SK-N-SH treated with all-trans-retinoic acid at 6 μM for 48 hours (cell line): ENCODE results near the gene DOHH.

ENCODE experiments used
- ATAC-seq: fragments of 200-7000 bp; cut with Tn5 transposase; 3 replicates; pipeline ENCODE4 v1.9.1; 2020; ENCODE audit warnings: mild to moderate bottlenecking, moderate library complexity
- ARNTL ChIP-seq: fragments of 450-650 bp; formaldehyde crosslinking; IDR thresholded peaks from 2 replicates; pipeline ENCODE4 v1.5.0; 2020; ENCODE audit warnings: low read depth, mild to moderate bottlenecking, moderate library complexity, borderline replicate concordance
- BACH2 ChIP-seq: fragments of 250-450 bp; sonication (Bioruptor Pico); IDR thresholded peaks from 2 replicates; pipeline ENCODE4 v1.9.0; 2021; ENCODE audit warnings: mild to moderate bottlenecking, borderline replicate concordance
- CSDC2 ChIP-seq: fragments of 250-450 bp; sonication (Bioruptor Pico); IDR thresholded peaks from 2 replicates; pipeline ENCODE4 v1.5.0; 2020; ENCODE audit warnings: mild to moderate bottlenecking, moderate library complexity
- ESRRG ChIP-seq: fragments of 250-450 bp; sonication (Bioruptor Pico); IDR thresholded peaks from 2 replicates; pipeline ENCODE4 v1.6.1; 2021; ENCODE audit warnings: mild to moderate bottlenecking
- GLIS3 ChIP-seq: fragments of 250-450 bp; sonication (Bioruptor Pico); IDR thresholded peaks from 2 replicates; pipeline ENCODE4 v1.5.0; 2020; ENCODE audit warnings: mild to moderate bottlenecking, moderate library complexity
- ISL1 ChIP-seq: fragments of 250-450 bp; sonication (Bioruptor Pico); IDR thresholded peaks from 2 replicates; pipeline ENCODE4 v2.1.2; 2022; ENCODE audit warnings: mild to moderate bottlenecking, moderate library complexity
- OSR1 ChIP-seq: fragments of 250-450 bp; sonication (Bioruptor Pico); IDR thresholded peaks from 2 replicates; pipeline ENCODE4 v1.8.0; 2022; ENCODE audit warnings: moderate library complexity, mild to moderate bottlenecking, inconsistent platforms
- PPARA ChIP-seq: fragments of 250-450 bp; sonication (Bioruptor Pico); IDR thresholded peaks from 2 replicates; pipeline ENCODE4 v1.5.0; 2020; ENCODE audit warnings: mild to moderate bottlenecking, borderline replicate concordance
- RARB ChIP-seq: fragments of 250-450 bp; sonication (Bioruptor Pico); IDR thresholded peaks from 2 replicates; pipeline ENCODE4 v1.8.0; 2021; ENCODE audit warnings: mild to moderate bottlenecking, moderate library complexity
- TCF4 ChIP-seq: fragments of 250-450 bp; sonication (Bioruptor Pico); IDR thresholded peaks from 2 replicates; pipeline ENCODE4 v1.8.0; 2021; ENCODE audit warnings: mild to moderate bottlenecking, moderate library complexity, borderline replicate concordance
- ZC3H10 ChIP-seq: fragments of 250-450 bp; sonication (Bioruptor Pico); IDR thresholded peaks from 2 replicates; pipeline ENCODE4 v1.5.1; 2021; ENCODE audit warnings: mild to moderate bottlenecking, moderate library complexity
- ZFP3 ChIP-seq: fragments of 250-450 bp; sonication (Bioruptor Pico); IDR thresholded peaks from 2 replicates; pipeline ENCODE4 v1.5.0; 2020; ENCODE audit warnings: mild to moderate bottlenecking, moderate library complexity
- ZFP30 ChIP-seq: fragments of 450-650 bp; formaldehyde crosslinking; IDR thresholded peaks from 2 replicates; pipeline ENCODE4 v1.5.0; 2022; ENCODE audit warnings: mild to moderate bottlenecking, moderate library complexity
- ZNF565 ChIP-seq: fragments of 450-650 bp; formaldehyde crosslinking; conservative IDR thresholded peaks from 2 replicates; pipeline ENCODE4 v1.5.0; 2020; ENCODE audit warnings: low read depth, mild to moderate bottlenecking, moderate library complexity
- ZNF70 ChIP-seq: fragments of 450-650 bp; formaldehyde crosslinking; IDR thresholded peaks from 2 replicates; pipeline ENCODE4 v1.5.0; 2020; ENCODE audit warnings: mild to moderate bottlenecking, moderate library complexity
- ZNF8 ChIP-seq: fragments of 450-650 bp; formaldehyde crosslinking; IDR thresholded peaks from 2 replicates; pipeline ENCODE4 v1.5.0; 2020; ENCODE audit warnings: mild to moderate bottlenecking, moderate library complexity
- TF ChIP-seq, protein P1 (sequence below): fragments of 250-450 bp; sonication (Bioruptor Pico); IDR thresholded peaks from 2 replicates; pipeline ENCODE4 v1.5.1; 2021; ENCODE audit warnings: mild to moderate bottlenecking, moderate library complexity
- TF ChIP-seq, protein P2 (sequence below): fragments of 250-450 bp; sonication (Bioruptor Pico); IDR thresholded peaks from 2 replicates; pipeline ENCODE4 v1.5.0; 2020; ENCODE audit warnings: mild to moderate bottlenecking, moderate library complexity
- TF ChIP-seq, protein P3 (sequence below): fragments of 250-450 bp; sonication (Bioruptor Pico); IDR thresholded peaks from 2 replicates; pipeline ENCODE4 v1.8.0; 2020; ENCODE audit warnings: mild to moderate bottlenecking, moderate library complexity, borderline replicate concordance
- TF ChIP-seq, protein P4 (sequence below): fragments of 250-450 bp; sonication (Bioruptor Pico); IDR thresholded peaks from 2 replicates; pipeline ENCODE4 v1.5.1; 2020; ENCODE audit warnings: low read depth, mild to moderate bottlenecking, moderate library complexity

Gene DOHH

DNA sequence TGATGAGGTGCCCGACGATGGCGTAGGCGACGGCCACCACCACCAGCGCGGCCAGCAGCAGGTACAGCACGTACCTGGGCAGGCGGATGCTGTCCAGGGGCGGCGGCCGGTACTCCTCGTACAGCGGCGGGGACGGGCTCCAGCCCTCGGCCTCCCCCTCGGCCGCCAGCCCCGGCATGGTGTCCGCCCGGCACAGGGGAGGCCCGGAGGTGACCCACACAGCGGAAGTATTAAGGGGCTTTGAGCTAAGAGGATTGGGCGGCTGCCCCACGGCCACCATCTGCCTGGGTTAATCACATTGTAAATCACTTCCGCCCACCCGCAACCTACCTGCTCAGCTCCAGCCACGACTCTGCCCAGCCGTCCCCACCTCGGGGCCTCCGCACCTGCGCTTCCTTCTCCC, 17.2 kb downstream of the DOHH start, which contains the start of gene SMIM44 (continued):
- TF ChIP-seq, protein P1, sequence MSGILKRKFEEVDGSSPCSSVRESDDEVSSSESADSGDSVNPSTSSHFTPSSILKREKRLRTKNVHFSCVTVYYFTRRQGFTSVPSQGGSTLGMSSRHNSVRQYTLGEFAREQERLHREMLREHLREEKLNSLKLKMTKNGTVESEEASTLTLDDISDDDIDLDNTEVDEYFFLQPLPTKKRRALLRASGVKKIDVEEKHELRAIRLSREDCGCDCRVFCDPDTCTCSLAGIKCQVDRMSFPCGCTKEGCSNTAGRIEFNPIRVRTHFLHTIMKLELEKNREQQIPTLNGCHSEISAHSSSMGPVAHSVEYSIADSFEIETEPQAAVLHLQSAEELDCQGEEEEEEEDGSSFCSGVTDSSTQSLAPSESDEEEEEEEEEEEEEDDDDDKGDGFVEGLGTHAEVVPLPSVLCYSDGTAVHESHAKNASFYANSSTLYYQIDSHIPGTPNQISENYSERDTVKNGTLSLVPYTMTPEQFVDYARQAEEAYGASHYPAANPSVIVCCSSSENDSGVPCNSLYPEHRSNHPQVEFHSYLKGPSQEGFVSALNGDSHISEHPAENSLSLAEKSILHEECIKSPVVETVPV, result no peak
- TF ChIP-seq TCF4 (CRISPR knock-in tag) (no peak), ZFP30 (CRISPR knock-in tag) (no peak), RARB (CRISPR knock-in tag) (no peak), ARNTL (CRISPR knock-in tag) (no peak)

DNA sequence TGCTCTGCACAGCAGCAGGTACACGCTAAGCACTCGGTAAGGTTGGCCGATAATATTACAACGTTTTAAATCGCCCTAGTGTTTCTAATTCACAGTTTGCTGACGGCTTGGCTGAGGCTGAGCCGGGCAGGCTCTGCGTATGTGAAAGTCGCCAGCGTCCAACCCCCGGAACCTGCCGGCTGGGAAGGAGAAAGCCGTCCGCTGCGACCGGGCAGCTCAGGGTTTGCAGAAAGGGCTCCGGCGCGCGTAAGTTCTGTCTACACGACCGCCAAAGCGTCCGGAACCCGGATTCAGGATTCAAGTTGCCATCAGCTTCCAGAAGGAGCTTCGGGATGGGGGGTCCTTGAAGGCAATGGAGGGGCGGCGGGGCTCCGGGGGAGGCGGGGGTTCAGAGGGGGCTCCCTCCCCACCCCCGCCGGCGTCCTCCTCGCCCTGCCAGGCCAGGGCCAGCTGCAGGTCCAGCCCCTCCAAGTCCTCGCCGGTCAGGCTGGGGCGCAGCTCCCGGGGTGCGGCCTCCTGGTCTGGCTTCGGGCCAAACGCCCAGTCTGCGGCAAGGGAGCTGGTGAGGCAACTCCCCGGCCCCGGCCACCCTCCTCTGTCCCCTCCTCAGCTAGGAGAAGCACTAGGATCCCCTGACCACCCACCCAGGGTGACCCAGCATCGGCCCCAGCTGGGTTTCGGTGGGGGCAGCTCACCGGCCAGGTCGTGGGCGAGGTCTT, 17.8 kb downstream of the DOHH start:
- ATAC-seq, result no peak
- TF ChIP-seq ZNF8 (no peak), CSDC2 (CRISPR knock-in tag) (no peak), ESRRG (CRISPR knock-in tag) (no peak), ZFP30 (CRISPR knock-in tag) (no peak), OSR1 (CRISPR knock-in tag) (no peak), ISL1 (no peak), ZFP3 (CRISPR knock-in tag) (no peak), ZC3H10 (CRISPR knock-in tag) (no peak), BACH2 (CRISPR knock-in tag) (no peak), ZNF565 (CRISPR knock-in tag) (no peak)
- TF ChIP-seq, protein P2, sequence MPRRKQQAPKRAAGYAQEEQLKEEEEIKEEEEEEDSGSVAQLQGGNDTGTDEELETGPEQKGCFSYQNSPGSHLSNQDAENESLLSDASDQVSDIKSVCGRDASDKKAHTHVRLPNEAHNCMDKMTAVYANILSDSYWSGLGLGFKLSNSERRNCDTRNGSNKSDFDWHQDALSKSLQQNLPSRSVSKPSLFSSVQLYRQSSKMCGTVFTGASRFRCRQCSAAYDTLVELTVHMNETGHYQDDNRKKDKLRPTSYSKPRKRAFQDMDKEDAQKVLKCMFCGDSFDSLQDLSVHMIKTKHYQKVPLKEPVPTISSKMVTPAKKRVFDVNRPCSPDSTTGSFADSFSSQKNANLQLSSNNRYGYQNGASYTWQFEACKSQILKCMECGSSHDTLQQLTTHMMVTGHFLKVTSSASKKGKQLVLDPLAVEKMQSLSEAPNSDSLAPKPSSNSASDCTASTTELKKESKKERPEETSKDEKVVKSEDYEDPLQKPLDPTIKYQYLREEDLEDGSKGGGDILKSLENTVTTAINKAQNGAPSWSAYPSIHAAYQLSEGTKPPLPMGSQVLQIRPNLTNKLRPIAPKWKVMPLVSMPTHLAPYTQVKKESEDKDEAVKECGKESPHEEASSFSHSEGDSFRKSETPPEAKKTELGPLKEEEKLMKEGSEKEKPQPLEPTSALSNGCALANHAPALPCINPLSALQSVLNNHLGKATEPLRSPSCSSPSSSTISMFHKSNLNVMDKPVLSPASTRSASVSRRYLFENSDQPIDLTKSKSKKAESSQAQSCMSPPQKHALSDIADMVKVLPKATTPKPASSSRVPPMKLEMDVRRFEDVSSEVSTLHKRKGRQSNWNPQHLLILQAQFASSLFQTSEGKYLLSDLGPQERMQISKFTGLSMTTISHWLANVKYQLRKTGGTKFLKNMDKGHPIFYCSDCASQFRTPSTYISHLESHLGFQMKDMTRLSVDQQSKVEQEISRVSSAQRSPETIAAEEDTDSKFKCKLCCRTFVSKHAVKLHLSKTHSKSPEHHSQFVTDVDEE (CRISPR knock-in tag), result no peak
- TF ChIP-seq, protein P3, sequence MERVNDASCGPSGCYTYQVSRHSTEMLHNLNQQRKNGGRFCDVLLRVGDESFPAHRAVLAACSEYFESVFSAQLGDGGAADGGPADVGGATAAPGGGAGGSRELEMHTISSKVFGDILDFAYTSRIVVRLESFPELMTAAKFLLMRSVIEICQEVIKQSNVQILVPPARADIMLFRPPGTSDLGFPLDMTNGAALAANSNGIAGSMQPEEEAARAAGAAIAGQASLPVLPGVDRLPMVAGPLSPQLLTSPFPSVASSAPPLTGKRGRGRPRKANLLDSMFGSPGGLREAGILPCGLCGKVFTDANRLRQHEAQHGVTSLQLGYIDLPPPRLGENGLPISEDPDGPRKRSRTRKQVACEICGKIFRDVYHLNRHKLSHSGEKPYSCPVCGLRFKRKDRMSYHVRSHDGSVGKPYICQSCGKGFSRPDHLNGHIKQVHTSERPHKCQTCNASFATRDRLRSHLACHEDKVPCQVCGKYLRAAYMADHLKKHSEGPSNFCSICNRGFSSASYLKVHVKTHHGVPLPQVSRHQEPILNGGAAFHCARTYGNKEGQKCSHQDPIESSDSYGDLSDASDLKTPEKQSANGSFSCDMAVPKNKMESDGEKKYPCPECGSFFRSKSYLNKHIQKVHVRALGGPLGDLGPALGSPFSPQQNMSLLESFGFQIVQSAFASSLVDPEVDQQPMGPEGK, result no peak
- TF ChIP-seq, protein P1, result no peak

DNA sequence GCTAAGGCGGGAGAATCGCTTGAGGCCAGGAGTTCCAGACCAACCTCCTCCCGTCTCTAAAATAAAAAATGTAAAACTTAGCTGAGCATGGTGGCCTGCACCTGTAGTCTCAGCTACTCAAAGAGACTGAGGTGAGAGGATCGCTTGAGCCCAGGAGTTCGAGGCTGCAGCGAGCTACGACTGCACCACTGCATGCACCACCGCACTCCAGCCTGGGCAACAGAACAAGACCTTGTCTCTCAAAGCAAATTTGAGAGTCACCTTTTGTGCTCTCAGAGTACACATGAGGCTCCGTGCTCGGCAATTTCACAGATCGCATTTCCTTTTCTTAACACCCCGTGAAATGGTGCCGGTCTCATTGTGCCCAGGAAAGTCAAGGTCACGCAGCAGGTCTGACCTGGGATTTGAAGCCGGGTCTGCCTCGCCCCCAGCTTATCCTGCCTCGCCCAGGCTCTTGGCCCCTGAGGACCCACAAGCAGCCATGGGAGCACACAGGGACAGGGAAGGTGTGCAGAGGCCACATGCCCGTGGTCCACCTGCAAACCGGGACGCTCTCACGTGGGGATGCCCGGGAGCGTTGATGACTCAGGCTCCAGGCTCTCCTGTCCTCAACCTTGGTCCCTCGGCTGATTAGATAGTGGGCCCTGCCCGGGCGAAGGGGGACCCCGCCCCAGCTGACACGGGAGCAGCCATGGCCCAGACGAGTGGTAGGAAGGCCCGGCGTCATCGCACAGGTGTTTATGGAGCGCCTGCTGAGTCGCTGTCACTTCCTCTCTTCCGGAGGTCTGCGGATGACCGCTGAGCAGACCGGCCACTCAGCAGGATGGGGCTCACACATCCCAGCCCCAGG, 19.0 kb downstream of the DOHH start:
- TF ChIP-seq ESRRG (CRISPR knock-in tag), result no peak
- no peak for TF ChIP-seq CSDC2 (CRISPR knock-in tag)
- TF ChIP-seq GLIS3 (CRISPR knock-in tag), result no peak
- TF ChIP-seq, protein P3, result no peak
- TF ChIP-seq ZNF70, result no peak
- TF ChIP-seq RARB (CRISPR knock-in tag), result no peak
- no peak for TF ChIP-seq ZFP30 (CRISPR knock-in tag)
- TF ChIP-seq ZNF8, result no peak
- TF ChIP-seq ZFP3 (CRISPR knock-in tag), result no peak
- no peak for TF ChIP-seq OSR1 (CRISPR knock-in tag)
- TF ChIP-seq, protein P2 (CRISPR knock-in tag), result no peak
- TF ChIP-seq, protein P4, sequence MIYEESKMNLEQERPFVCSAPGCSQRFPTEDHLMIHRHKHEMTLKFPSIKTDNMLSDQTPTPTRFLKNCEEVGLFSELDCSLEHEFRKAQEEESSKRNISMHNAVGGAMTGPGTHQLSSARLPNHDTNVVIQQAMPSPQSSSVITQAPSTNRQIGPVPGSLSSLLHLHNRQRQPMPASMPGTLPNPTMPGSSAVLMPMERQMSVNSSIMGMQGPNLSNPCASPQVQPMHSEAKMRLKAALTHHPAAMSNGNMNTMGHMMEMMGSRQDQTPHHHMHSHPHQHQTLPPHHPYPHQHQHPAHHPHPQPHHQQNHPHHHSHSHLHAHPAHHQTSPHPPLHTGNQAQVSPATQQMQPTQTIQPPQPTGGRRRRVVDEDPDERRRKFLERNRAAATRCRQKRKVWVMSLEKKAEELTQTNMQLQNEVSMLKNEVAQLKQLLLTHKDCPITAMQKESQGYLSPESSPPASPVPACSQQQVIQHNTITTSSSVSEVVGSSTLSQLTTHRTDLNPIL (CRISPR knock-in tag), result no peak
- no peak for TF ChIP-seq ARNTL (CRISPR knock-in tag)
- TF ChIP-seq PPARA (CRISPR knock-in tag), result no peak
- no peak for ATAC-seq
